ENCODE data around the gene ZNF138.

The ZNF138 gene

DNA sequence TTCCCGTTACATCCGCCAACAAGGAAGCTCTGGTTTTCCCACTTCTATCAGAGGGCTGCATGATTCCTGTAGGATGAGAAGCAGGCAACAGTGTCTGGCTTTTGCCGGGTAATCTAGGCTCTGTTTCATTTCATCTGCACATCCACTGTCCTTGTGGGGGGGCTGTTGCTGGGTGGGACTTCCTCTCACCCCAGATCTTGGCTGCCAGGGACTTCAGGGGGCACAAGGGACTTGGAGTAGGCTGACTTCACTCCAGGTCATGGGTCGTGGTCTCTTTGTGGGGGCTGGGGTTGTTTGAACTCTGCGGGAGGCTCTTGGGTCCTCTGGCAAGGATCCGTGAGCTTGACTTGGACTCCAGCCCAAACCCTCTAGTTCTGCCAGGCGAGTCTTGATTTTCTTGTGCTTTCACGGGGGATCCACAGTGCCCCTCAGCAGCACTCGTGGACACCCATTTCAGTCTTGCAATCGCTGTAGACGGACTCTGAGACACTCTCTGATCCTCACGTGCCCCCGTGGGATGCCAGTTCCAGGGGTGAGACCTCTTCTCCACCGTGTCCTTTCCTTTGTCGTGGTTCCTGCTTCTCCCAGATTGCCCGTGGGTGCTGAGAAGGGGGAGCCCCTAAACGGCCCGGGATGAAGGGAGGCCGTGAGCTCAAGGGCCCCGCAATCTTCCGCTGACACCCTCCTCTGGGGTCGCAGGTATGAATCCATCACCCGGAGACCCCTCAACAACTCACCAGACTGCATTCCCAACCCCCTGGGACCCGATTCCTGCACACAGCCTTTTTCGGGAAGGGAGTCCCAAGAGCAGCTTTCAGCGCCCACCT, 87.4 kb downstream of the ZNF138 start:
- peak; percentile 6 for DNase-seq (ENCODE audit: low spot score)
- TF ChIP-seq, protein P1, sequence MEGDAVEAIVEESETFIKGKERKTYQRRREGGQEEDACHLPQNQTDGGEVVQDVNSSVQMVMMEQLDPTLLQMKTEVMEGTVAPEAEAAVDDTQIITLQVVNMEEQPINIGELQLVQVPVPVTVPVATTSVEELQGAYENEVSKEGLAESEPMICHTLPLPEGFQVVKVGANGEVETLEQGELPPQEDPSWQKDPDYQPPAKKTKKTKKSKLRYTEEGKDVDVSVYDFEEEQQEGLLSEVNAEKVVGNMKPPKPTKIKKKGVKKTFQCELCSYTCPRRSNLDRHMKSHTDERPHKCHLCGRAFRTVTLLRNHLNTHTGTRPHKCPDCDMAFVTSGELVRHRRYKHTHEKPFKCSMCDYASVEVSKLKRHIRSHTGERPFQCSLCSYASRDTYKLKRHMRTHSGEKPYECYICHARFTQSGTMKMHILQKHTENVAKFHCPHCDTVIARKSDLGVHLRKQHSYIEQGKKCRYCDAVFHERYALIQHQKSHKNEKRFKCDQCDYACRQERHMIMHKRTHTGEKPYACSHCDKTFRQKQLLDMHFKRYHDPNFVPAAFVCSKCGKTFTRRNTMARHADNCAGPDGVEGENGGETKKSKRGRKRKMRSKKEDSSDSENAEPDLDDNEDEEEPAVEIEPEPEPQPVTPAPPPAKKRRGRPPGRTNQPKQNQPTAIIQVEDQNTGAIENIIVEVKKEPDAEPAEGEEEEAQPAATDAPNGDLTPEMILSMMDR (IDR thresholded peaks at IDR 0.05; ENCODE audit: extremely low read depth, missing control alignments) = no peak

DNA sequence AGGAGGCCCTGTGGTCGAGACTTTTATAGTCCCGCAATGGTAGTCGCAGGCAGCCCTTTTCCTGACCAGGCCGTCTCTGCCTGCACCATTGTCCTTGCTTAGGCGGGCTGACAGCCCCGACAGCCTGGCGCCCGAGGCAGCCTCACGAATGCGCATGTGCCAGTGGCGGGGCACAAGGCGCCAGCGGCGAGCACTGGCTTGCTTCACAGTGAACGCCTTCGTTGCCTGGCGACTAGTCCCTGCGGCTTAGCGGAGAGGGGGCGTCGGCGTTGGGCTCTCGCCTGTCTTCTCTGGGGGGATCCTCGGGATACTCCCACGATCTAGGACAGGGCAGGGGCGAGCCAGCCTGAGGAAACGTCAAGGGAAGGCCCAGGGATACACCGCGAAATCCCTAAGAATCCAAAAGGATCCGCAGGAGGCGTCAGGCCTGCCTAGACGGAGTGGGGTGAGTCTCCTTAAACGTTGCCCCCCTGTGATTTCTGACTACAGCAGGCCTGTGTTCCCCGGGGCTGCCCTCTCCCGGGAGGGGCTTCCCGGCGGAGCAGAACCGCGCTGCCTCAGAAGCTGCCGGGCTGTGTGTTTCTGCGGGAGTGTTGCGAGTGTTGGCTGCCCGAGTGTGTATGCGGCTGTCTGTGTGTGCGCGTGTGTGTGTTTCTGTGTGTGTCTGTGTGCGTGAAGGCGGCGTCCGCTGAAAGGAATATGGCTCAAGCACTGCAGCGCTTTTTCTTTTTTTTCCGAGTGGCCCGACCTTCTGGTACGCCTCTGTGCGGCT, 88.3 kb downstream of the ZNF138 start:
- DNase-seq (ENCODE audit: low spot score) = peak; percentile 10
- TF ChIP-seq, protein P1 (IDR thresholded peaks at IDR 0.05; ENCODE audit: extremely low read depth, missing control alignments) = no peak

Measured in GM20000 (cell line).